ENCODE measurements around the gene TGFBR3L. TPM values are rescaled to one million over a fixed set of nuclear protein-coding genes. Genes with fewer than 3 reads are reported as not detected.

The TGFBR3L gene
- total and polyA plus RNA-seq, 2 of the 8 experiments (the other 6 are each of a cell fraction or from before 2014, with no cell fraction given), result 3.1 to 3.7 TPM

GRCh38 chr19:7940841-7941240 is 26.2 kb downstream of the TGFBR3L start:
- no peak overlapping the region for H4K91ac ChIP-seq (replicated peaks; ENCODE audit: insufficient read length, low read length)
- no peak overlapping the region for H2BK15ac ChIP-seq (ENCODE audit: low read length)
- POLR2A ChIA-PET (ENCODE audit: partially characterized antibody), result interaction anchor here (6.4 to 13.5 kb wide), 3 partner anchors 10 to 19 kb away, joined by 52 to 205 read pairs (median 98); partner anchors contain the start of genes CTXN1 and SNAPC2
- no peaks in the 10 kb centered on the region for H3K27me3 ChIP-seq (replicated peaks in 1 of 4; ENCODE audit: control insufficient read depth in 3 of 4, extremely low read depth in 1 of 4, insufficient read depth in 3 of 4, low read length in 3 of 4)
- no peak overlapping the region for H3K23ac ChIP-seq (ENCODE audit: insufficient read length)
- no peaks in the 10 kb centered on the region for H3K9me3 ChIP-seq (ENCODE audit: insufficient read depth in 2 of 2, low read depth in 1 of 2, low read length in 1 of 2)
- DNase-seq (ENCODE audit: low read depth in 1 of 2, low spot score in 2 of 2) (no peak), FAIRE-seq (no peak)
- H2BK12ac ChIP-seq (ENCODE audit: low read depth, low read length), result no peak overlapping the region
- H2AK5ac ChIP-seq (ENCODE audit: low read depth, low read length), result no peak overlapping the region
- peaks cover 0 to 3% (median 0%) of the 10 kb centered on the region in 4 experiments; a peak in 1 of 7 replicates for H3K4me1 ChIP-seq (replicated peaks in 1 of 4; ENCODE audit: control insufficient read depth in 3 of 4, insufficient read depth in 4 of 4, low read length in 3 of 4)
- no peak overlapping the region for H3K9ac ChIP-seq (replicated peaks in 1 of 4; ENCODE audit: extremely low read depth in 1 of 4, low read depth in 3 of 4, low read length in 3 of 4)
- peaks cover 0 to 5% of the 10 kb centered on the region in 2 experiments for H4K20me1 ChIP-seq (replicated peaks in 1 of 2; ENCODE audit: control insufficient read depth in 1 of 2, insufficient read depth in 2 of 2, low read length in 2 of 2)
- H2AFZ ChIP-seq (ENCODE audit: low read length), result no peak overlapping the region
- no peak overlapping the region for H2BK120ac ChIP-seq (replicated peaks; ENCODE audit: low read depth, low read length)
- WGBS, 2 experiments (ENCODE audit: extremely low coverage in 1 of 2, insufficient coverage in 1 of 2, insufficient read length in 1 of 2, insufficient replicate concordance in 2 of 2, low coverage in 1 of 2, low lambda C conversion rate in 2 of 2, missing lambda C conversion rate in 1 of 2), result 96% methylated on average over 11 of the region's 13 CpGs; no CpG with 5 or more reads in 1 of the 2 experiments
- H3K23me2 ChIP-seq (ENCODE audit: low read depth, low read length), result peaks cover 3% of the 10 kb centered on the region; the same call in 1 of the 2 replicates
- CTCF ChIA-PET (ENCODE audit: partially characterized antibody), result interaction anchor here (0.6 to 2.2 kb wide), 4 partner anchors 12 to 651 kb away, joined by 3 to 6 read pairs (median 4); partner anchors contain the start of gene MAP2K7
- H3K18ac ChIP-seq (ENCODE audit: extremely low read depth, low read length), result no peak overlapping the region
- H3K27ac ChIP-seq (ENCODE audit: low read depth, low read length), result no peak overlapping the region
- no peak overlapping the region for H3K4ac ChIP-seq (replicated peaks; ENCODE audit: insufficient read length, low read depth, low read length)
- TF ChIP-seq MAFK (IDR thresholded peaks at IDR 0.05; ENCODE audit: low read depth, low read length), result no peak
- TF ChIP-seq SUZ12 (IDR thresholded peaks at IDR 0.05; ENCODE audit: low read length), result no peak
- TF ChIP-seq TBP (IDR thresholded peaks at IDR 0.05; ENCODE audit: low read depth, low read length), result no peak
- TF ChIP-seq TAF1 (IDR thresholded peaks at IDR 0.05; ENCODE audit: low read depth, low read length), result no peak
- no peak for TF ChIP-seq SP4 (IDR thresholded peaks at IDR 0.05; ENCODE audit: low read length)
- H3K79me2 ChIP-seq (ENCODE audit: control insufficient read depth in 1 of 2, insufficient read depth in 2 of 2, low read length in 2 of 2), result peaks cover 5 to 28% of the 10 kb centered on the region in 2 experiments; a peak in 3 of 4 replicates
- no peak overlapping the region for H3K4me3 ChIP-seq (ENCODE audit: extremely low read depth in 1 of 4, insufficient read depth in 2 of 4, low read depth in 3 of 4, low read length in 4 of 4)
- H3K14ac ChIP-seq (ENCODE audit: insufficient read length), result no peak overlapping the region
- H2BK5ac ChIP-seq (ENCODE audit: low read depth, low read length), result no peak overlapping the region
- peaks cover 4 to 51% (median 21%) of the 10 kb centered on the region in 4 experiments for H3K36me3 ChIP-seq (ENCODE audit: control insufficient read depth in 2 of 4, insufficient read depth in 4 of 4, low read length in 3 of 4)
- H3K56ac ChIP-seq (replicated peaks; ENCODE audit: insufficient read length, low read depth, low read length), result no peak overlapping the region
- H3K4me2 ChIP-seq (ENCODE audit: insufficient read depth in 1 of 2, low read depth in 2 of 2, low read length in 2 of 2), result no peak overlapping the region
- no peak overlapping the region for H4K5ac ChIP-seq (ENCODE audit: insufficient read length, low read depth, low read length)
- peaks cover 8% of the 10 kb centered on the region for H3K79me1 ChIP-seq (ENCODE audit: low read depth, low read length)
- no peak overlapping the region for H2BK20ac ChIP-seq (ENCODE audit: low read length)
- H4K8ac ChIP-seq (ENCODE audit: extremely low read depth, insufficient read depth, low read length), result no peak overlapping the region

Data from H1 (cell line).